ENCODE data around the gene PLK5.
A peak's percentile ranks its signal among the peaks of the same experiment; 100 is the strongest.
"Not testable (repeated sequence)": the region's sequence is repeated elsewhere in the genome, so short reads cannot be mapped to it uniquely, and the experiment has no call there.

PLK5 gene

DNA sequence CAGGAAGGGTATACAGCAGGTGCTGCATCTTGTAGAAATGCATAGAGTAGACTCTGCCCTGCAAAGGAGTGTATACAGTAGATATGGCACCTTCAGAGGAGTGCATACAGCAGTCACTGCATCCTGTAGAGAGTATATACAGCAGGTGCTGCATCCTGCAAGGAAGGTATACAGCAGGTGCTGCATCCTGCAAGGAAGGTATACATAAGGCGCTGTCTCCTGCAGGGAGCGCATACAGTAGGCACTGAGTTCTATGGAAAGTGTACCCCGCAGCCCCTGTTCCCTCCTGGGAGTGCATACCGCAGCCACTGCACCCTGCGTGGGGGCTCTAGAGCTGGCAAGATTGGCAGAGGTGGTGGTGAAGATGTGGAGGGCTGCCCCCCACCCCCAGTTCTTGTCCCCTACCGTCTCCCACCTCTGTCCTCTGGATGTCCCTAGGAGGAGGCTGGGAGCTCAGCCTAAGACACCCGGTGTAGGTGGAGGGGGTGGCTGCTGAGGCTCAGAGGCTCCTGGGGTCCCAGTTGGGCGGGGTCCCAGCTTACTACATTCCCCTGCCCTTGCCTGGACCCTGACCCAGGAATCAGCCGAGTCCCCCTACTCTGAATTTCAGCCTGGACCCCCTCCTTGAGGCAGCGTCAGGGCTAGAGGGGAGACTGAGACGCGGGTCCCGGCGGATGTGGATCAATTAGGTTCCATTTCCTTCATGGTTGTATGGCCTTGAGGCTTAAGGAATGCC, 8.7 kb upstream of the PLK5 start:
- Mint-ChIP-seq H3K9me3 (peaks cover 3% of the 10 kb centered on the region), H3K4me3 (peak overlapping the region in 1 of 3 experiments; percentile 52), H3K27me3 (ENCODE audit: low read depth) (peaks cover 42% of the 10 kb centered on the region), H3K36me3 (ENCODE audit: low read depth) (no peaks in the 10 kb centered on the region), H3K27ac (no peak overlapping the region), H3K4me1 (peaks cover 10% of the 10 kb centered on the region)
- TF ChIP-seq, protein P1, sequence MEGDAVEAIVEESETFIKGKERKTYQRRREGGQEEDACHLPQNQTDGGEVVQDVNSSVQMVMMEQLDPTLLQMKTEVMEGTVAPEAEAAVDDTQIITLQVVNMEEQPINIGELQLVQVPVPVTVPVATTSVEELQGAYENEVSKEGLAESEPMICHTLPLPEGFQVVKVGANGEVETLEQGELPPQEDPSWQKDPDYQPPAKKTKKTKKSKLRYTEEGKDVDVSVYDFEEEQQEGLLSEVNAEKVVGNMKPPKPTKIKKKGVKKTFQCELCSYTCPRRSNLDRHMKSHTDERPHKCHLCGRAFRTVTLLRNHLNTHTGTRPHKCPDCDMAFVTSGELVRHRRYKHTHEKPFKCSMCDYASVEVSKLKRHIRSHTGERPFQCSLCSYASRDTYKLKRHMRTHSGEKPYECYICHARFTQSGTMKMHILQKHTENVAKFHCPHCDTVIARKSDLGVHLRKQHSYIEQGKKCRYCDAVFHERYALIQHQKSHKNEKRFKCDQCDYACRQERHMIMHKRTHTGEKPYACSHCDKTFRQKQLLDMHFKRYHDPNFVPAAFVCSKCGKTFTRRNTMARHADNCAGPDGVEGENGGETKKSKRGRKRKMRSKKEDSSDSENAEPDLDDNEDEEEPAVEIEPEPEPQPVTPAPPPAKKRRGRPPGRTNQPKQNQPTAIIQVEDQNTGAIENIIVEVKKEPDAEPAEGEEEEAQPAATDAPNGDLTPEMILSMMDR (IDR thresholded peaks at IDR 0.05; ENCODE audit: unreplicated experiment in 3 of 3), result no peak

DNA sequence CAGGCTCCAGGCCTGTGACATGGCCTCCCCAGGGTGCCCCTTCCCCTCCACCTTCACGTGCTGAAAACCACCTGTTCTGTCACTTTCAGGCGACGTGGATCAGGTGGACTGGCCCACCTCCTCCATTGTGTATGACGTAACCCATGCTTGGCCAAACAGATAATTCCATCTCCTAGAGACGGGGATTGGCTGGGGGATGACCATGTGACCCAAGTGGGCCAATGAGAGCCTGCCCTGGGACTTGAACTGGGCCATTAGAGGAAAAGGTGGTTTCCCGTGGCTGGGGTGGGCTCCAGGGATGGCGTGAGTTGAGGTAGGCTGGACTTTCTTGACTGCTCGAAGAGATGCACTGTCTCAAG, 7.5 kb upstream of the PLK5 start:
- Mint-ChIP-seq H3K36me3 (ENCODE audit: low read depth) (no peaks in the 10 kb centered on the region), H3K4me1 (no peaks in the 10 kb centered on the region), H3K27me3 (ENCODE audit: low read depth) (peaks cover 34% of the 10 kb centered on the region), H3K9me3 (peaks cover 3% of the 10 kb centered on the region), H3K27ac (no peak overlapping the region), H3K4me3 (peak overlapping the region in 1 of 3 experiments; percentile 57)
- TF ChIP-seq, protein P1 (IDR thresholded peaks at IDR 0.05; ENCODE audit: unreplicated experiment in 3 of 3), result no peak

DNA sequence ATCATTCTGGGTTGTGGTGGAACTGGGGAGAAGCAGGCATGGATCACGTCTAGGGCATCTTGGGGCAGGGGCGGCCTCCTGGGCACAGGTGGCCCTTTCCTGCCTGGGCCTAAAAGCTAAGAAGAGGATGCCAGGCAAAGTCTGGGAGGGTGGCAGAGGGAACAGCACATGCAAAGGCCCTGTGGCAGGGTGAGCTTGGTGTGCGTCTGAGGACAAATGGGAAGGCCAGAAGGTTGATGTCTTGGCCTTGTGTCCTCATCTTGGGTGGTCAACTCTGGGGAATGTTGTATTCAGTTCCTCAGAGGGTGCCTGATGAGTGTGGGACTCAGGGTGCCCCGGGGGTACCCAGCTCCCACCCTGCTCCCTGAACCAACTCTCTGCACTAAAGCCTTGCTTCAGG, 5.4 kb upstream of the PLK5 start:
- Mint-ChIP-seq H3K27me3 (ENCODE audit: low read depth) (peaks cover 45% of the 10 kb centered on the region), H3K4me3 (no peak overlapping the region), H3K4me1 (peaks cover 4% of the 10 kb centered on the region), H3K9me3 (peaks cover 3% of the 10 kb centered on the region), H3K27ac (no peak overlapping the region), H3K36me3 (ENCODE audit: low read depth) (no peaks in the 10 kb centered on the region)
- TF ChIP-seq, protein P1 (IDR thresholded peaks at IDR 0.05; ENCODE audit: unreplicated experiment in 3 of 3), result no peak

DNA sequence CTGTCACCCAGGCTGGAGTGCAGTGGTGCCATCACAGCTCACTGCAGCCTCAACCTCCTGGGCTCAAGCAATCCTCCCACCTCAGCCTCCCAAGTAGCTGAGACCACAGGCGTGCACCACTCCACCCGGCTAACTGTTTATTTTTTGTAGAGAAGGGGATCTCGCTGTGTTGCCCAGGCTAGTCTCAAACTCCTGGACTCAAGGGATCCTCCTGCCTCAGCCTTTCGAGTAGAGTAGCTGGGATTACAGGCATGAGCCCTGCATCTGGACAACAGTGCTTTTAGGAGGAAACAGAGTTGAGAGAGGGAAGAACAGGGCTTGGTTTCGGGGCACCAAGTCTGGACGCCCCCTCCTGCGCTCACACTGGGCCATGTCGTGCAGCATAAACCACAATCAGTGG, 4.1 kb upstream of the PLK5 start:
- H3K4me1 Mint-ChIP-seq; H3K36me3 Mint-ChIP-seq (ENCODE audit: low read depth); H3K27ac Mint-ChIP-seq; H3K4me3 Mint-ChIP-seq; H3K9me3 Mint-ChIP-seq: not testable (repeated sequence)
- H3K27me3 Mint-ChIP-seq (ENCODE audit: low read depth), result peaks cover 46% of the 10 kb centered on the region

DNA sequence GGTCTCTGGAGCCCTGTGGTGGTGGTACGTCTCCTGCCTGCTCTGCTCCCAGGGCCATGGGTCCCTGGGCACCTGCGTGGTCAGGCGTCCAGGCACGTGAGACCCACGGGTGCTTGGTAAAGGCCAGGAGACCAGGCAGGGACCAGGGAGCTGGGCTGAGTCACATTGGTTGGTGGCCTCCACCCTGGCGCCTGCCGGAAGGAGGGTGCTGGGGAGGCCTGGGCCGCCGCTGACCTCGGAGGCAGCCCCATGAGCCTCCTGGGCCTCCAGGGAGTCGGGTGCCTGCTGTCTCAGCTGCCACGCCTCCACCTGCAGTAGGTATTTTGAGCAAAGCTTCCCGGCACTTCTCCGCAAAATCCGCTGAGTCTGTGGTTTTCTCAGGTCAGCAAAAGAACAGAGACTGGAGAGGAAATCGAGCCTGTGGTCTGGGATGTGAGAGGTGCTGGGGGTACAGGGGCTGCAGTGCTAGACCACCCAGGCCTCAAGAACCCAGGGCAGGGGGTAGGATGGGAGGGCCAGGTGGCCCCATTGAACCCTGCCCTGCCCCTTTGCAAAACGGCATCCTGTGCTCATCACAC, 3.6 kb upstream of the PLK5 start:
- TF ChIP-seq, protein P1 (IDR thresholded peaks at IDR 0.05; ENCODE audit: unreplicated experiment in 3 of 3), result no peak
- Mint-ChIP-seq H3K4me1 (peaks cover 12% of the 10 kb centered on the region), H3K27ac (no peak overlapping the region), H3K36me3 (ENCODE audit: low read depth) (no peaks in the 10 kb centered on the region), H3K27me3 (ENCODE audit: low read depth) (peaks cover 48% of the 10 kb centered on the region), H3K4me3 (no peak overlapping the region), H3K9me3 (peaks cover 3% of the 10 kb centered on the region)

DNA sequence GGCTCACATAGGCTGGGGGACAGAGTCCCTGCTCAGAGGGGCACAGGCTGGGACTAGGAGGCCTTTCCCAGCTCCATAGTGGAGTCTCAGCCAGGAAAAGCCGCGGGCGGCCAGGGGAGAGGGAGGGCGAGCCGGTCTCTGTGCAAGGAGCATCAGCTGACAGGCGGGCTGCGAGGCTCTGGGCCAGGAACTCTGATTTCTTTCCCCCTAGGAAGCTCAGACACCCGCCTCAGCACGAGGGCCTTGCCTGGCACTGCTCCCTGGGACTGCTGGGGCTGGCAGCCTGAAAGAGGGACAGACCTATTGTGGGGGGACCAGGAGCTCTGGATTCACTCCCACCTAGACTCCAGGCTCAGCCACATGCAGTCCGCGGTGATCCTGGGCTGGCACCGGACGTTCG, 2.2 kb upstream of the PLK5 start:
- H3K4me1 Mint-ChIP-seq, result peaks cover 12% of the 10 kb centered on the region
- no peaks in the 10 kb centered on the region for H3K36me3 Mint-ChIP-seq (ENCODE audit: low read depth)
- no peaks in the 10 kb centered on the region for H3K9me3 Mint-ChIP-seq
- no peak overlapping the region for H3K27ac Mint-ChIP-seq
- peaks cover 50% of the 10 kb centered on the region for H3K27me3 Mint-ChIP-seq (ENCODE audit: low read depth)
- TF ChIP-seq, protein P1 (IDR thresholded peaks at IDR 0.05; ENCODE audit: unreplicated experiment in 3 of 3), result no peak
- no peak overlapping the region for H3K4me3 Mint-ChIP-seq
